Mesenchymal stem cell (in vitro differentiated cells and primary cell): ENCODE measurements around the gene COX7A1.

Experiments used
- DNase-seq: peaks from one replicate; pipeline ENCODE4 v3.0.0-alpha.2; 2013
- H2AFZ ChIP-seq: one replicate; pipeline ENCODE4 v1.6.1; 2013; ENCODE audit warnings: low read depth, mild to moderate bottlenecking, control low read depth, inconsistent platforms, low read length, moderate library complexity
- H2AK5ac ChIP-seq: 2 replicates; pipeline ENCODE4 v1.6.1; 2013; ENCODE audit warnings: low read length, moderate library complexity, mild to moderate bottlenecking, inconsistent platforms; ENCODE audit not compliant: severe bottlenecking
- H2BK120ac ChIP-seq: one replicate; pipeline ENCODE4 v1.6.1; 2013; ENCODE audit warnings: low read depth, mild to moderate bottlenecking, inconsistent platforms, low read length, moderate library complexity
- H2BK12ac ChIP-seq, 2 experiments: one replicate each; pipeline ENCODE4 v1.6.1; 2013; ENCODE audit warnings: inconsistent platforms in 2 of 2, low read length in 2 of 2, mild to moderate bottlenecking in 2 of 2, moderate library complexity in 2 of 2, control low read depth in 1 of 2
- H2BK15ac ChIP-seq: one replicate; pipeline ENCODE4 v1.6.1; 2013; ENCODE audit warnings: mild to moderate bottlenecking, low read depth, inconsistent platforms; ENCODE audit not compliant: poor library complexity, severe bottlenecking
- H2BK5ac ChIP-seq: 2 replicates; pipeline ENCODE4 v1.6.1; 2013; ENCODE audit warnings: low read depth, mild to moderate bottlenecking, low read length, control low read depth, inconsistent platforms; ENCODE audit not compliant: poor library complexity, severe bottlenecking
- H3K14ac ChIP-seq, 2 experiments: one replicate each; pipeline ENCODE4 v1.6.1; 2013; ENCODE audit warnings: inconsistent platforms in 2 of 2, low read length in 2 of 2, control low read depth in 1 of 2, mild to moderate bottlenecking in 1 of 2, moderate library complexity in 1 of 2
- H3K18ac ChIP-seq, 2 experiments: one replicate each; pipeline ENCODE4 v1.6.1; 2013; ENCODE audit warnings: inconsistent platforms in 2 of 2, low read length in 2 of 2, control low read depth in 1 of 2, low read depth in 1 of 2, mild to moderate bottlenecking in 1 of 2
- H3K23ac ChIP-seq, 2 experiments: one replicate each; pipeline ENCODE4 v1.6.1; 2013; ENCODE audit warnings: inconsistent platforms in 2 of 2, low read length in 2 of 2, mild to moderate bottlenecking in 2 of 2, moderate library complexity in 2 of 2, control low read depth in 1 of 2
- H3K27ac ChIP-seq: 2 replicates; pipeline ENCODE4 v1.5.1; 2013; ENCODE audit warnings: mild to moderate bottlenecking, moderate library complexity, low read length, control low read depth, inconsistent platforms; ENCODE audit not compliant: poor library complexity, severe bottlenecking
- H3K27me3 ChIP-seq, 2 experiments: 2 replicates each; pipeline versions ENCODE4 v1.6.1 to v1.7.0; 2013; ENCODE audit warnings: low read length in 2 of 2, mild to moderate bottlenecking in 2 of 2, moderate library complexity in 2 of 2, control low read depth in 1 of 2, inconsistent platforms in 1 of 2; ENCODE audit not compliant: control insufficient read depth in 1 of 2, insufficient read depth in 1 of 2
- H3K36me3 ChIP-seq, 2 experiments: 2 replicates each; pipeline versions ENCODE4 v1.6.1 to v1.7.0; 2013; ENCODE audit warnings: low read length in 2 of 2, control low read depth in 1 of 2, inconsistent platforms in 1 of 2, low read depth in 1 of 2, mild to moderate bottlenecking in 1 of 2; ENCODE audit not compliant: insufficient read depth in 2 of 2, control insufficient read depth in 1 of 2
- H3K4ac ChIP-seq, 2 experiments: one replicate each; pipeline ENCODE4 v1.6.1; 2013; ENCODE audit warnings: inconsistent platforms in 2 of 2, low read length in 2 of 2, mild to moderate bottlenecking in 2 of 2, moderate library complexity in 2 of 2, control low read depth in 1 of 2, low read depth in 1 of 2
- H3K4me1 ChIP-seq: 2 replicates; pipeline ENCODE4 v1.6.1; 2013; ENCODE audit warnings: low read depth, low read length, control low read depth; ENCODE audit not compliant: control insufficient read depth, insufficient read depth
- H3K4me2 ChIP-seq: 2 replicates; pipeline ENCODE4 v1.6.1; 2013; ENCODE audit warnings: low read length, mild to moderate bottlenecking, inconsistent platforms; ENCODE audit not compliant: poor library complexity, severe bottlenecking
- H3K4me3 ChIP-seq, 2 experiments: 2 replicates each; pipeline versions ENCODE4 v1.5.1 to v1.7.0; 2013; ENCODE audit warnings: low read length in 2 of 2, mild to moderate bottlenecking in 2 of 2, control low read depth in 1 of 2, low read depth in 1 of 2; ENCODE audit not compliant: insufficient read depth in 1 of 2
- H3K79me1 ChIP-seq: replicated peaks from 2 replicates; pipeline ENCODE4 v1.6.1; 2013; ENCODE audit warnings: mild to moderate bottlenecking, control low read depth, low read length, inconsistent platforms; ENCODE audit not compliant: poor library complexity, severe bottlenecking
- H3K9ac ChIP-seq: 2 replicates; pipeline ENCODE4 v1.7.0; 2013; ENCODE audit warnings: mild to moderate bottlenecking, low read length, moderate library complexity
- H3K9me3 ChIP-seq: 2 replicates; pipeline ENCODE4 v1.7.0; 2013; ENCODE audit warnings: mild to moderate bottlenecking, low read length; ENCODE audit not compliant: control insufficient read depth
- H4K8ac ChIP-seq: one replicate; pipeline ENCODE4 v1.6.1; 2013; ENCODE audit warnings: inconsistent platforms, mild to moderate bottlenecking, low read length, moderate library complexity
- H4K91ac ChIP-seq: one replicate; pipeline ENCODE4 v1.6.1; 2013; ENCODE audit warnings: mild to moderate bottlenecking, low read length, inconsistent platforms
- WGBS: methylation state at CpG from one replicate; pipeline ENCODE4 v1.1.7; 2013; ENCODE audit warnings: mixed read lengths; 5-methylcytosine and 5-hydroxymethylcytosine counted together

The COX7A1 gene

DNA sequence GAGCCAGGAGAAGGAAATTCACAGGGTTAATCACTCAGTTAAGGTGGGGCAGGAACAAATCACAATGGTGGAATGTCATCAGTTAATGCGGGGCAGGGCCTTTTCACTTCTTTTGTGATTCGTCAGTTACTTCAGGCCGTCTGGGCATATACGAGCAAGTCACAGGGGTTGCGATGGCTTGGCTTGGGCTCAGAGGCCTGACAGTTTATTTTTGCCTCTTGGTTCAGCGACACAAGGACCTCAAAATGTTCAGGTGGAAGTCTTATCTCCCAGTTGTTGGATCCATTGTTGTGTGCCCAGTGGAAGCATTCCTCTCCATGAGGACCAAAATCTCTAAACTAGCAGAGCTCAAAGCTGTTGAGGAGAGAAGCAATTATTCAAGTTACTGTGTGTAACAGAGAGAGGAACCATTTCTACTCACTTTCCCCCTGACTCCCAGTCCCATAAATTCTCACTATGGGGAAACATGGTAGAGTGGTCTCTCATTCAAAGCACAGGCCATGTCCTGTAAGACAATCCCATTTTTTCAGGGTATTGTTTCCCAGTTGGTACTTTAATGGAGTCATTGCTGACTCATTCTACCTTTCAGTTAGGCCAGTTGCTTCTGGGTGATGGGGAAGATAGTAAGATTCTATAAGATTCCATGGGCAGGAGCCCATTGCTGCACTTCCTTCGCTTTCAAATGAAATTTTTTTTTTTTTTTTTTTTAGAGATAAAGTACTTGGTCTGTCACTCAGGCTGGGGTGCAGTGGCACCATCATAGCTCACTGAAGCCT, 8.8 kb upstream of the COX7A1 start:
- Histone ChIP-seq H2BK15ac (no peak overlapping the region), H3K79me1 (peaks cover 3% of the 10 kb centered on the region), H2BK12ac (no peak overlapping the region), H3K4me3 (no peak overlapping the region), H4K8ac (no peak overlapping the region), H3K4me1 (no peaks in the 10 kb centered on the region), H3K23ac (no peak overlapping the region), H3K27me3 (no peaks in the 10 kb centered on the region), H3K4me2 (no peak overlapping the region), H2AFZ (no peak overlapping the region), H3K18ac (no peak overlapping the region), H3K9ac (no peak overlapping the region), H2BK120ac (no peak overlapping the region), H3K9me3 (no peaks in the 10 kb centered on the region), H2BK5ac (no peak overlapping the region), H3K14ac (no peak overlapping the region), H3K27ac (no peak overlapping the region), H4K91ac (no peak overlapping the region), H3K36me3 (peaks cover 6 to 14% of the 10 kb centered on the region in 2 experiments), H3K4ac (no peak overlapping the region), H2AK5ac (no peak overlapping the region)
- DNase-seq, result no peak
- WGBS, result 96% methylated on average over 7 of the region's 7 CpGs

GRCh38 chr19:36153126-36153525, 879 bp upstream of the COX7A1 start:
- Histone ChIP-seq H3K18ac (no peak overlapping the region), H3K27me3 (no peaks in the 10 kb centered on the region), H2AFZ (no peak overlapping the region), H2AK5ac (no peak overlapping the region), H3K4ac (no peak overlapping the region), H3K4me2 (no peak overlapping the region), H2BK5ac (no peak overlapping the region), H3K4me1 (peaks cover 6% of the 10 kb centered on the region), H4K8ac (no peak overlapping the region), H3K27ac (no peak overlapping the region), H3K9ac (peak overlapping the region; percentile 95), H2BK12ac (no peak overlapping the region), H3K9me3 (no peaks in the 10 kb centered on the region), H3K36me3 (peaks cover 27 to 54% of the 10 kb centered on the region in 2 experiments), H2BK120ac (no peak overlapping the region), H4K91ac (no peak overlapping the region), H2BK15ac (no peak overlapping the region), H3K79me1 (peaks cover 24% of the 10 kb centered on the region), H3K14ac (no peak overlapping the region), H3K23ac (no peak overlapping the region), H3K4me3 (peak overlapping the region in 1 of 2 experiments; percentile 83)
- no peak for DNase-seq
- WGBS, result 95% methylated on average over 10 of the region's 10 CpGs

GRCh38 chr19:36152019-36152351, 262 bp downstream of the COX7A1 start:
- Histone ChIP-seq H3K79me1 (peaks cover 26% of the 10 kb centered on the region), H3K4me3 (peak overlapping the region in 1 of 2 experiments; percentile 83), H2AFZ (no peak overlapping the region), H2BK5ac (no peak overlapping the region), H2BK12ac (no peak overlapping the region), H3K14ac (no peak overlapping the region), H3K36me3 (peaks cover 37 to 66% of the 10 kb centered on the region in 2 experiments), H3K18ac (no peak overlapping the region), H3K27ac (no peak overlapping the region), H2AK5ac (no peak overlapping the region), H3K23ac (no peak overlapping the region), H3K9ac (peak overlapping the region; percentile 95), H3K27me3 (no peaks in the 10 kb centered on the region), H3K4me1 (peaks cover 6% of the 10 kb centered on the region), H4K8ac (no peak overlapping the region), H2BK120ac (no peak overlapping the region), H2BK15ac (no peak overlapping the region), H4K91ac (no peak overlapping the region), H3K9me3 (no peaks in the 10 kb centered on the region), H3K4ac (no peak overlapping the region), H3K4me2 (no peak overlapping the region)
- no peak for DNase-seq
- WGBS, result 98% methylated on average over 16 of the region's 16 CpGs

GRCh38 chr19:36151144-36152018, 866 bp downstream of the COX7A1 start:
- no peak overlapping the region for H3K4me2 ChIP-seq
- no peak overlapping the region for H3K4ac ChIP-seq
- H2BK15ac ChIP-seq, result no peak overlapping the region
- no peak overlapping the region for H4K8ac ChIP-seq
- peaks cover 31% of the 10 kb centered on the region for H3K79me1 ChIP-seq
- H3K9me3 ChIP-seq, result no peaks in the 10 kb centered on the region
- H3K27me3 ChIP-seq, result no peaks in the 10 kb centered on the region
- no peak overlapping the region for H2BK5ac ChIP-seq
- H4K91ac ChIP-seq, result no peak overlapping the region
- no peak overlapping the region for H2BK12ac ChIP-seq
- H2AK5ac ChIP-seq, result no peak overlapping the region
- H2AFZ ChIP-seq, result no peak overlapping the region
- WGBS, result 94% methylated on average over 45 of the region's 47 CpGs
- H2BK120ac ChIP-seq, result no peak overlapping the region
- H3K27ac ChIP-seq, result no peak overlapping the region
- H3K18ac ChIP-seq, result no peak overlapping the region
- peaks cover 6% of the 10 kb centered on the region for H3K4me1 ChIP-seq
- peak overlapping the region; percentile 95 for H3K9ac ChIP-seq
- H3K14ac ChIP-seq, result no peak overlapping the region
- H3K36me3 ChIP-seq, result peaks cover 43 to 72% of the 10 kb centered on the region in 2 experiments
- DNase-seq, result no peak
- H3K4me3 ChIP-seq, result peak overlapping the region in 1 of 2 experiments; percentile 83
- no peak overlapping the region for H3K23ac ChIP-seq
